GM20431 (cell line): ENCODE measurements around the gene CHRNE.
"Not testable (repeated sequence)": the region's sequence is repeated elsewhere in the genome, so short reads cannot be mapped to it uniquely, and the experiment has no call there.

Experiments
- in situ Hi-C: fragments of 300-500 bp; cut with MseI, MboI; formaldehyde crosslinking; loops from one replicate; pipeline ENCODE4 v1.15.0; 2020; ENCODE audit warnings: low sequenced_read_pairs; ENCODE audit not compliant: unreplicated experiment

Gene CHRNE

DNA sequence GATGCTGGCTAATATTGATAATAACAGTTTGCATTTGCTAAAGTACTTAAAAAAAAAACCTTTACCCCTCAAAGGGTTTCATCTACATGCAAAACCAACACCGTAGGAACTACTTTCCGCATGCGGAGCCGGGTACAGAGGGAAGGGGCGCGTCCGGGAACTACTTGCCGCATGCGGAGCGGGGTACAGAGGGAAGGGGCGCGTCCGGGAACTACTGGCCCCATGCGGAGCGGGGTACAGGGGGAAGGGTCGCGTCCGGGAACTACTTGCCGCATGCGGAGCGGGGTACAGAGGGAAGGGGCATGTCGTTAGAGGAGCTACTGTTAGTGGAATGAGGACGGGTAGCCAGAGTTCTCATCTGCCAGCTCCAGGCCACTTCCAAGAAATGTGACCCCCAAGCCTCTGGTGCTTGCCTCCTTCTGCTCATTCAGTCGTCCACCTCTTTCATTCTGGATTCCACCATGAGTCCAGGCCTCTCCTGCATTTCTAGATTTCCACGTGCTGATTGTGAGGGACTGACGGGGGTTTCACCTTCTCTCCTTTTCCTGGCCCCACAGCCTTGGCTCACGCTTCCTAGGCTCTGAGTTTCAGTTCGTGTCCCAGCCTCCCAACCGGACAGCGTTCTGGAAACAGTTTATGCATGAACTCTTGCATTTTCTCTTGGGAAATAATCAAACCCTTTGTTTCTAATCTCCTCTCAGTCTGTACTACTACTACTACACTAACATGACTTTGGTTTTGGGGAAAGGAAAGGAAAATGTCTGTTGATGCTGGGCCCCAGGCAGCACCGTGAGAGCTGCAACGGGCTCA, 42.9 kb downstream of the CHRNE start:
- in situ Hi-C loops = no loop called here

DNA sequence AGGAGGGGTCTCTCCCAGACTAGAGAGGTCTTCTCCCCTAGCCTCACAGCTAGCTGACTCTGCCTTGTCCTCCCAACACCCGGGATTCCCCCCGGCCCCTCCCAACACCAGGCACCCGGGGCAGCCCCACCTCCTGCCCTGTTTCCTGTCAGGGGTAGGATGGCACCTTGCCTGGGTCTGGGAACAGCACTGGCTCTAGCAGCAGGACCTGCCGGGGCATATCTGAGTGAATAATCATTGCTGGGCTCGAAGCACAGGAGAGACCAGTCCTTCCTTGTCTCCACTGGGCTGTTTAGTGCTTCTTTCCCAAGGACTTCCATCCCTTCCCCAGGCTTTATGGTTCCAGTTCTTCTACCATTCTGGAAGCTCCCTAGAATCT, 44.0 kb downstream of the CHRNE start:
- in situ Hi-C loops = no loop called here

DNA sequence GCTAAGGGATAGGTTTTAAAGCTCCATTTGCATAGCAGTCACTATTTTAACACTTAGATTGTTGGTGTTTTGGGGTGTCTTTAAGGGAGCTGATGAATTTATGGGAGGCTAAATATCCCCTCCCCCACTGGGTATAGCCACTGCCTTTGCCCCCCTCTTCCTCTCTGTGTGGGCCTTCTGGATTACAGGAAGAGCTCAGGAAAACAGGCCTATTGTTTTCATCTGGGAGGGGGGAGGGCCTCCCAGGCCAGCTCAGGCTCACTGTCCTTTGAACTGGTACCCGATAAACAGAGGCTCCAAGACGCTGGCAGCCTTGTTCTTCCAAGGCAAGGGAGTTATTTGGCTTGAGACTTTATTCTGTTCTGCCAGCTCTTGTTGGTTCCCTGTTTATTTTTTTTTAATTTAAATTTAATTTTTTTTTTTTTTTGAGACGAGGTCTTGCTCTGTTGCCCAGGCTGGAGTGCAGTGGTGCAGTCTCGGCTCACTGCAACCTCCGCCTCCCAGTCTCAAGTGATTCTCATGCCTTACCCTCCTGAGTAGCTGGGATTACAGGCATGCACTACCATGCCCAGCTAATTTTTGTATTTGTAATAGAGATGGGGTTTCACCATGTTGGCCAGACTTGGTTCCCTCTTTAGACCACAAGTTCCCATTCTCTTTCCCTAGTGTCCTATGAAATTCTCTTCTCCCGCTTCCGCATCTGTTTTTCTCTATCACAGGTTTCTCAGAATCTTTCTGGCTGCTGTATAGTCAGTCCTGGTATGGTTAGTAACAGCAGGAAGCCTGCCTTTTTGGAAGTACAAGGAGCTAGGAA, 44.6 kb downstream of the CHRNE start:
- in situ Hi-C loops = no loop called here

DNA sequence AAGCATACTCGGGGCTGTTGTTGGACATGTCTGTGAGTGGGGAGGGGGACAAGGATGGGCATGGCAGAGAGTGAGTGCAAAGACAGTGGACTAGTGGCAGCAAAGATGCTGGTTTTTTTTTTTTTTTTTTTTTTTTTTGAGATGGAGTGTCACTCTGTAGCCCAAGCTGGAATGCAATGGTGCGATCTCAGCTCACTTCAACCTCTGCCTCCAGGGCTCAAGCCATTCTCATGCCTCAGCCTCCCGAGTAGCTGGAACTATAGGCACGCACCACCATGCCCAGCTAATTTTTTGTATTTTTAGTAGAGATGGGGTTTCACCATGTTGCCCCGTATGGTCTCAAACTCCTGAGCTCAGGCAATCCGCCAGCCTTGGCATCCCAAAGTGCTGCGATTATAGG, 45.6 kb downstream of the CHRNE start:
- in situ Hi-C loops = not testable (repeated sequence)

DNA sequence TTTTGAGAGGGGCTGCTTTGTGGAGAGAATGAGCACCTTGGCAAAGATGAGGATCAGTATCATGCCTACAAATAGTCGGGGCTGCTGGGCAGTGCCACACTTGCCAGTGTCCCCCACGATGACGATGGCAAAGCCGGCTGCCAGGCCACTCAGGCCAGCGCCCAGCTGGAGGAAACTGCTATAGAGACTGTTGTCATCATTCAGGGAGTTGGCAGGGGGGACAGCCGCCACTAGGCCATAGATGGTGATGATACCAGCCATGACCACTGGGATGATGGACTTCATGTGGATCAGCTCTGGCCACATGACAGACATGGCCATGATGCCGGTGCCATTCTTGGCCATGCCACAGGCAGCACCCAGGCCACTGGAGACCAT, 46.0 kb downstream of the CHRNE start:
- in situ Hi-C loops = no loop called here

DNA sequence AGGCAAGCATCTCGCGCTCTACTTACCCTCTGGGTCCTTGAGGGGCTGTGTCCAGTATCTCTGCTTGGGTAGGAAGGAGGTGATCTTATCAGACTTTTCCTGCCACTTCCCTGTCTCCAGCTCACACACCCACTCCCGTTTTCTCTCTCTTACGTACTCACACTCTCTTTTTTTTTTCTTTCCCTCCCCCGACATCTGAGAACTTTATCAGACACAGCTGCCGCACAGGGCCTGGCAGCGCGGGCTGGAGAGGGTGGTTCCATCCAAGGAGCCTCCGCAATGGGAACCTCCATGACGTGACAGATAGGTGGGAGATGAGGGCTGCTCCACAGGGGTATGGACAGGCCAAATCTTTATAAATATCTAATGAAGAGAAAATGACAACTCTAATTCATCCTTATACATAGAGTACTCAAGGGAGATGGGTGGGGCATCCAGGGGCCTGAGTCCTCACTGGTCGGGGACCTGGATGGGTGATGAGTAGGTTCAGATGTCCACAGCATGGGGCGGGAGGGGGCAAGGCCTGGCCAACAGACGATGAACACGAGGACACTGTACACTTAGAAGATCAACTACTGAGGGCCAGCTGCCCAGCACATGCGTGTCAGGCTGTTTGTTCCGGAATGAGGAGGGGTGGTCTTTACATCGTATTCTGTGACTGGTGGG, 46.5 kb downstream of the CHRNE start:
- in situ Hi-C loops = no loop called here

DNA sequence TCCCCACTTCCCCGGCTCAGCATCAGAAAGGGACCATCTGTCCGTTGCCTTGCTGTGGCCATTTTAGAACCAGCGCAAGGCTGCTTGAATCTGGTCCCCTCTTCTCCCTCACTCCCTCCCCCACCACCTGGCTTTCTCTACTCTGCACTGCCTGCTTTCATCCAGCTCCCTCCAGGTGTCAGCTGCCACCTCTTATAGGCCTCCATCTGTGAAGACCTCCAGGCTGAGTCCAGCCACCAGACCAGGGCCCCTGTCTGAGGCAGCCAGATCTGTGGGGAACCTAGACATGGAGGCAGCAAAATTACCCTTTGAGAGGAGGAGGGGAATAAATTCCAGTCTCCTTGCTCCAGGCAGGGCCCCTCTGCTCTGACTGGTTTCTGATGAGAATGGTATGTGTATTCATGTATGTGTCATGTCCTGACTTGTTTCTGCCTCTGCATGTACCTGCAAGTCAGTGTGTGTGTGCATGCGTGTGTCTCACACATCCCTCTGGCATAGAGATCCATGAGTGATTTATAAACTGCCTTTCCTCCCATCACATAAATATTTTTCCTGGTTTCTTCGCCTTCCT, 48.7 kb downstream of the CHRNE start:
- in situ Hi-C loops = no loop called here

DNA sequence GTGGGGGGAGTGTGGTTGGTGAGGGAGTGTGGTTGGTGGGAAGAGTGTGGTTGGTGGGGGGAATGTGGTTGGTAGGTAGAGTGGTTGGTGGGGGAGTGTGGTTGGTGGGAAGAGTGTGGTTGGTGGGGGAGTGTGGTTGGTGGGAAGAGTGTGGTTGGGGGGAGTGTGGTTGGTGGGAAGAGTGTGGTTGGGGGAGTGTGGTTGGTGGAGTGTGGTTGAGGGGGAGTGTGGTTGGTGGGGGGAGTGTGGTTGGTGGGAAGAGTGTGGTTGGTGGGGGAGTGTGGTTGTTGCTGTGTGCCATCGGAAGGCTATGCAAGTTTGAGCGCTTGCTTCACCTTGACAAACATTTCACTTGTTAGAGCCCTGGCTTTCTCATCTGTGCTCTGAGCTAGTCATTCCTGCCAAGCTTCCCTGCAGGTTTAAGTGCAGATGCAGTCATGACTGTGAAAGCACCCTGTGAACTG, 49.7 kb downstream of the CHRNE start:
- in situ Hi-C loops = no loop called here

DNA sequence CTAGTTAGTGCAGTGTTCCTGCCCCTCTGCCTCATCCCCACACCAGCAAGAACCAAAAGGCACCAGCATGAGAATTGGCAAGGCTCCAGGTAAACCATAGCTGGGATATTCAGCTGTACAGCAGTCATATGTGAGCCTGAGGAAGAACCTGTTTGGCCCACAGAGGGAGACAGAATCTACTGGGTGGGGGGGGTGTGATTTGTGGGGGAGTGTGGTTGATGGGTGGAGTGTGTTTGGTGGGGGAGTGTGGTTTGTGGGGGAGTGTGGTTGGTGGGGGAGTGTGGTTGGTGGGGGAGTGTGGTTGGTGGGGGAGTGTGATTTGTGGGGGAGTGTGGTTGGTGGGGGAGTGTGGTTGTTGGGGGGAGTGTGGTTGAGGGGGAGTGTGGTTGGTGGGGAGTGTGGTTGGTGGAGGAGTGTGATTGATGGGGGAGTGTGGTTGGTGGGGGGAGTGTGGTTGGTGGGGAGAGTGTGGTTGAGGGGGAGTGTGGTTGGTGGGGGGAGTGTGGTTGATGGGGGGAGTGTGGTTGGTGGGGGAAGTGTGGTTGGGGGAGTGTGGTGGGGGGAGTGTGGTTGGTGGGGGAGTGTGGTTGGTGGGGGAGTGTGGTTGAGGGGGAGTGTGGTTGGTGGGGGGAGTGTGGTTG, 50.2 kb downstream of the CHRNE start:
- in situ Hi-C loops = no loop called here

DNA sequence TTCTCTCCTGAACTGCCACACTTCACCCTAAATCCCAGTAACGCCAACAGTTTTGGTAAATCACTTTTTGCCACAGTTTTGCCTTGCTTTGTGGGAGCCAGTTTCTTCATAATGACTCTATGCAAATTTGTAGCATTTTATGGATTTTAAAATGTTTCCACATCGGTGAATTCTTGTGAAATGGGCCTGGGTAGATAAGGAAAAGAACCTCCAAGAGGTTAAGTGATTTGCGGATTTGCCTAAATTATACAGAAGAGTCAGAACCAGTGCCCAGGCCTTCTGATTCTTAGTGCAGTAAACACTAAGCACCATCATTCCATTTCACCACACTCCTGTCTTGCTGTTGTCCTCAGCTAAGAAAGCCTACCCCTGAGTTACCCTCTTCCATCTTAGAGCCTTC, 51.8 kb downstream of the CHRNE start:
- in situ Hi-C loops = no loop called here

DNA sequence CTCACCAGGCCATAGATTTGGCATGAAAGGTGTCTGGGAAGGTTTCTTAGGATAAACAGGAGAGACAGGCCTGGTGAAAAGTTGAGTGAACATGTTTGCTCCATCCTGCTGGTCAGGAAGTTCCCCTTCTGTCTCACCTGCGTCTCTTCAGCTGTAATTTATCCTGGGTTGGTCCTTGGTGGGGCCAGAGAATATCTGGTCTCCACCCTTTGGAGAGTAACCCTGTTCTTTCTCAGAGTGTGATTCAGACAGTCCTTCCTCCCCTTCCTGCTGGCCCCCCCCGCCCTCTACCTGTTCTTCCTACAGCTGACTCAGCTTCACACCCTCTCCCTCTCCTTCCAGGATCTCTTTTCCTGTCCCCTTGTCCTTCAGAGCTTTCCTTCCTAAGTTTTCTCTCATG, 52.7 kb downstream of the CHRNE start:
- in situ Hi-C loops = no loop called here

DNA sequence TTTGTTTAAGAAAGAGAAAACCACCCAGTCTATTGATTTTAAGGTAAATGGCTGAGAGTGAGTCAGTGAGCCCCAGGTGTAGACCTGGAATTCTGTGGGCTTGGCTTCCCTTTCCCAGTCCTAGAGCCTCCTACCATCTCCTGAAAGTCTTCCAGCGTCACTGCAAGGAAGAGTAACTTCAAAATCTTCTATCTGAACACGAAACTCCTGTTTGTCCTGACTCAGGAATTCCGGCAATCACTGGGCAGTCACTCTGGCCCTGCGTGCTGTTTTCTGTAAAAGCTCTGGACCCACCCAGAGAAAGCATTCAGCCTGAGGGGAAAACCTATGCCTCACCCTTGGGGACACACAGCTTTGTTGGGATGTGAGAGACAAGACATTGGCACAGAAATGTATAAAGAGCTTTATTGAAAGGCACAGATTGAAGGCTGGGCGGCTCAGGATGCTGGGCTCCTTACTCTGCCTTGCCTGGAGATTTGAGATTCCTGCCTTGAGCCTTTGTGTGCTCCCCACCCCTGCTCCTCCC, 53.8 kb downstream of the CHRNE start:
- in situ Hi-C loops = no loop called here
